Spleen (tissue), 11 donors: Measurements from ENCODE around the gene FAM241A. TPM values are rescaled to one million over a fixed set of nuclear protein-coding genes. Genes with fewer than 3 reads are reported as not detected.
A peak's percentile ranks its signal among the peaks of the same experiment; 100 is the strongest.

Experiments
- DNase-seq: peaks from one replicate; pipeline ENCODE4 v3.0.0-alpha.2; 2020
- H3K27ac ChIP-seq, 8 donors: fragments of 200-600 bp; sonication (generic) in 7 of 8; 1 replicate in 4 of 8; 2 replicates in 4 of 8; pipeline versions ENCODE4 v1.5.0 to v1.8.0; 2016 to 2021; ENCODE audit warnings: inconsistent platforms in 4 of 8, mild to moderate bottlenecking in 4 of 8, moderate library complexity in 1 of 8
- H3K27me3 ChIP-seq, 7 donors: fragments of 200-600 bp; sonication (generic) in 6 of 7; replicated peaks in 1 of 7; 1 replicate in 4 of 7; 2 replicates in 3 of 7; pipeline versions ENCODE4 v1.5.0 to v1.8.0; 2016 to 2021; ENCODE audit warnings: inconsistent platforms in 3 of 7, mild to moderate bottlenecking in 1 of 7
- H3K36me3 ChIP-seq, 6 donors: fragments of 200-600 bp; sonication (generic) in 5 of 6; 1 replicate in 4 of 6; 2 replicates in 2 of 6; pipeline versions ENCODE4 v1.5.0 to v1.8.0; 2016 to 2021; ENCODE audit warnings: inconsistent platforms in 2 of 6
- H3K4me1 ChIP-seq, 6 donors: fragments of 200-600 bp; sonication (generic) in 5 of 6; 1 replicate in 3 of 6; 2 replicates in 3 of 6; pipeline versions ENCODE4 v1.5.0 to v1.8.0; 2016 to 2021; ENCODE audit warnings: inconsistent platforms in 3 of 6
- H3K4me3 ChIP-seq, 8 donors: fragments of 200-600 bp; sonication (generic) in 7 of 8; 1 replicate in 4 of 8; 2 replicates in 4 of 8; pipeline versions ENCODE4 v1.5.0 to v1.8.0; 2016 to 2021; ENCODE audit warnings: inconsistent platforms in 4 of 8, mild to moderate bottlenecking in 4 of 8, moderate library complexity in 2 of 8
- H3K9me3 ChIP-seq, 8 donors: fragments of 200-600 bp; sonication (generic) in 7 of 8; 1 replicate in 4 of 8; 2 replicates in 4 of 8; pipeline versions ENCODE4 v1.5.0 to v1.8.0; 2016 to 2021; ENCODE audit warnings: inconsistent platforms in 4 of 8
- POLR2A ChIP-seq, 3 donors: fragments of 450-650 bp; IDR thresholded peaks; one replicate each; pipeline ENCODE4 v1.5.1; 2017; ENCODE audit warnings: antibody characterized with exemption in 3 of 3, mild to moderate bottlenecking in 1 of 3
- POLR2AphosphoS5 ChIP-seq, 3 donors: sonication (generic); formaldehyde crosslinking; IDR thresholded peaks; one replicate each; pipeline ENCODE4 v1.5.1; 2017; ENCODE audit warnings: antibody characterized with exemption in 3 of 3
- WGBS, 5 donors: extraction: QIAGEN DNeasy Blood & Tissue Kit in 3 of 5; methylation state at CpG; one replicate each; pipeline versions ENCODE4 v1.1.5 to v1.1.7; 2013 to 2018; 5-methylcytosine and 5-hydroxymethylcytosine counted together
- intact Hi-C: fragments of 100-400 bp; cut with DNase I; formaldehyde crosslinking; loops from one replicate; pipeline ENCODE4 v1.15.0; 2023; ENCODE audit warnings: low total_unique reads
- polyA plus RNA-seq, 3 donors: library from polyadenylated mRNA; stranded (reverse); fragments of 200-250 nt; gene quantifications; one replicate each; pipeline ENCODE4 v1.2.1, GENCODE V29; 2013
- total RNA-seq, 7 donors: library from RNA; depleted of rRNA in 3 of 7; stranded (reverse); fragments of >200 nt in 3 of 7; fragmentation: NEBNext Ultra II Directional in 4 of 7; extraction: Animal tissue kit (Norgen Biotek cat#: 25700) in 4 of 7; gene quantifications; one replicate each; pipeline versions ENCODE4 v1.1.0 to v1.2.1, GENCODE V29; 2016 to 2021
- TF ChIP-seq, protein P1 (sequence below), 11 experiments: fragments of 200-600 bp in 7 of 11; fragments of 450-650 bp in 4 of 11; sonication (generic) in 4 of 11; IDR thresholded peaks in 8 of 11; conservative IDR thresholded peaks in 3 of 11; 1 replicate in 7 of 11; 2 replicates in 4 of 11; pipeline versions ENCODE4 v1.4.0 to v1.8.0; 2016 to 2021; ENCODE audit warnings: antibody characterized with exemption in 11 of 11, inconsistent platforms in 4 of 11, mild to moderate bottlenecking in 1 of 11
- donor health status: healthy with polysubstance abuse.
- donor health status: DM: no; HTN: no; CAD: no; lungs with moderate emphysema.
- donor health status: DM: no; HTN: no; CAD: no.
- donor health status: Bipolar disorder and iron deficiency.
- donor health status: healthy.
- donor health status: DM: no; HTN: no; CAD: no.
- donor health status: DM: yes; HTN: yes; CAD: no.

Gene FAM241A
- total and polyA plus RNA-seq, 10 donors, result 1.7 to 6.0 (median 3.3) TPM

GRCh38 chr4:112142182-112142581 lies 3.1 kb upstream of the FAM241A start:
- Histone ChIP-seq H3K9me3 (no peaks in the 10 kb centered on the region), H3K36me3 (no peaks in the 10 kb centered on the region), H3K27me3 (no peaks in the 10 kb centered on the region), H3K27ac (peak overlapping the region in 4 of 8 donors; percentile 39 to 73 (median 50)), H3K4me1 (peaks cover 2 to 33% (median 20%) of the 10 kb centered on the region in 6 donors), H3K4me3 (no peak overlapping the region)
- no peak for DNase-seq
- 85 to 95% (median 88%) methylated on average over 2 of the region's 2 CpGs for WGBS, 5 donors
- no peak for TF ChIP-seq POLR2A (IDR thresholded peaks at IDR 0.05)
- TF ChIP-seq, protein P1, sequence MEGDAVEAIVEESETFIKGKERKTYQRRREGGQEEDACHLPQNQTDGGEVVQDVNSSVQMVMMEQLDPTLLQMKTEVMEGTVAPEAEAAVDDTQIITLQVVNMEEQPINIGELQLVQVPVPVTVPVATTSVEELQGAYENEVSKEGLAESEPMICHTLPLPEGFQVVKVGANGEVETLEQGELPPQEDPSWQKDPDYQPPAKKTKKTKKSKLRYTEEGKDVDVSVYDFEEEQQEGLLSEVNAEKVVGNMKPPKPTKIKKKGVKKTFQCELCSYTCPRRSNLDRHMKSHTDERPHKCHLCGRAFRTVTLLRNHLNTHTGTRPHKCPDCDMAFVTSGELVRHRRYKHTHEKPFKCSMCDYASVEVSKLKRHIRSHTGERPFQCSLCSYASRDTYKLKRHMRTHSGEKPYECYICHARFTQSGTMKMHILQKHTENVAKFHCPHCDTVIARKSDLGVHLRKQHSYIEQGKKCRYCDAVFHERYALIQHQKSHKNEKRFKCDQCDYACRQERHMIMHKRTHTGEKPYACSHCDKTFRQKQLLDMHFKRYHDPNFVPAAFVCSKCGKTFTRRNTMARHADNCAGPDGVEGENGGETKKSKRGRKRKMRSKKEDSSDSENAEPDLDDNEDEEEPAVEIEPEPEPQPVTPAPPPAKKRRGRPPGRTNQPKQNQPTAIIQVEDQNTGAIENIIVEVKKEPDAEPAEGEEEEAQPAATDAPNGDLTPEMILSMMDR (IDR thresholded peaks at IDR 0.05 in 8 of 11, conservative IDR thresholded peaks at IDR 0.05 in 3 of 11), result no peak
- no peak for TF ChIP-seq POLR2AphosphoS5 (IDR thresholded peaks at IDR 0.05)
- intact Hi-C loops, result no loop called here

DNA sequence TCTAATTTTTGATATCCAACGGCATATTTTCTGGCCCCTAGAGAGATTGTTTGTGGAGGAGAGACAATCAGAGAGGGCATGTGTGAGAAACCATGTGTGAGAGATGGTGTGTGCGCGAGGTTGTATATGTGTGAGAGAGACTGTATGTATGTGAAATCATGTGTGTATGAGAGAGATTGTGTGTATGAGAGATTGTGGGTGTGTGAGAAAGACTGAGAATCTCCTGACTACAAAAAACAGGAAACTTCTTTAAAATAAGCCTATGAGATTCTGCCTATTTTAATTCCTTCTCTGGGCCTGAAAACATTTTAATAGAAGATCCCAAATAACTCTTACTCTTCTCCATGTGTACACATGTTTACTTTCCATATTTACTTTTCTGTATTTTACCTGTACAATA lies 1.5 kb upstream of the FAM241A start:
- no peak overlapping the region for H3K27ac ChIP-seq
- H3K4me1 ChIP-seq, result peaks cover 3 to 49% (median 29%) of the 10 kb centered on the region in 6 donors
- no peaks in the 10 kb centered on the region for H3K9me3 ChIP-seq
- WGBS, 5 donors, result 93 to 98% (median 97%) methylated on average over 3 of the region's 3 CpGs
- no peak overlapping the region for H3K4me3 ChIP-seq
- DNase-seq, result no peak
- no peaks in the 10 kb centered on the region for H3K36me3 ChIP-seq
- TF ChIP-seq POLR2A (IDR thresholded peaks at IDR 0.05) (no peak), POLR2AphosphoS5 (IDR thresholded peaks at IDR 0.05) (no peak)
- TF ChIP-seq, protein P1 (IDR thresholded peaks at IDR 0.05 in 8 of 11, conservative IDR thresholded peaks at IDR 0.05 in 3 of 11), result no peak
- H3K27me3 ChIP-seq, result no peaks in the 10 kb centered on the region
- intact Hi-C loops, result no loop called here

DNA sequence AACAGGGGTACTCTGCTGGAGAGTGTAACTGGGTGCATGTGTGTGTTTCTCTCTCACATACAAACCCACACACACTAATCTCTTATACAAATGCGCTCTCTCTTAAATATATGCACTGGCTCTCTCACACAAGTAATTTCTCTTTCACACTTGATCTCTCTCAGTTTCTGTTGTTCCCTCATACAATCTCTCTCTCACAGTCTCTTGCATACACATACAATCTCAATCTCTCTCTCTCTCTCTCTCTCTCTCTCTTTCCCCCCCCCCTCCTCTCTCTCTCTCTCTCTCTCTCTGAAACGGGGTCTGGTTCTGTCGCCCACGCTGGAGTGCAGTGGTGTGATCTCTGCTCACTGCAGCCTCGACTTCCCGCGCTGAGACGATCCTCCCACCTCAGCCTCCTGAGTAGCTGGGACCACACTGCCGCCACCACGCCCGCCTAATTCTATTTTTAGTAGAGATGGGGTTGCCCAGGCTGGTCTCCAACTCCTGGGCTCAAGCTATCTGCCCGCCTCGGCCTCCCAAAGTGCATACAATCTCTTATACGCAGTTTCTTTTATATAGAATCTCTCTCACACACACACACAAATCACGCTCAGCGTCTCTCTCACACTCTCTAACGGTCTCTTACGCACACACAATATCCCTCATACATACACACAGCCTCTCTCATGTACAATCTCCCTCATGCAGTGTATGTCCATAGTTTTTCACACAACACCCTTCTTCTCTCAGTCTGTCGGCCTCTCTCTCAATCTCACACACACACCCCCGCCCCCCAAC lies 518 bp upstream of the FAM241A start:
- Histone ChIP-seq H3K9me3 (no peaks in the 10 kb centered on the region), H3K4me3 (peak overlapping the region; percentile 68 to 90 (median 83)), H3K27me3 (no peaks in the 10 kb centered on the region), H3K27ac (peak overlapping the region in 7 of 8 donors; percentile 74 to 92 (median 90)), H3K36me3 (no peaks in the 10 kb centered on the region), H3K4me1 (peaks cover 3 to 49% (median 29%) of the 10 kb centered on the region in 6 donors)
- WGBS, 5 donors, result 69 to 79% (median 73%) methylated on average over 19 to 20 of the region's 20 CpGs
- no peak for TF ChIP-seq POLR2A (IDR thresholded peaks at IDR 0.05)
- peak; percentile 82 for DNase-seq
- intact Hi-C loops, result no loop called here

DNA sequence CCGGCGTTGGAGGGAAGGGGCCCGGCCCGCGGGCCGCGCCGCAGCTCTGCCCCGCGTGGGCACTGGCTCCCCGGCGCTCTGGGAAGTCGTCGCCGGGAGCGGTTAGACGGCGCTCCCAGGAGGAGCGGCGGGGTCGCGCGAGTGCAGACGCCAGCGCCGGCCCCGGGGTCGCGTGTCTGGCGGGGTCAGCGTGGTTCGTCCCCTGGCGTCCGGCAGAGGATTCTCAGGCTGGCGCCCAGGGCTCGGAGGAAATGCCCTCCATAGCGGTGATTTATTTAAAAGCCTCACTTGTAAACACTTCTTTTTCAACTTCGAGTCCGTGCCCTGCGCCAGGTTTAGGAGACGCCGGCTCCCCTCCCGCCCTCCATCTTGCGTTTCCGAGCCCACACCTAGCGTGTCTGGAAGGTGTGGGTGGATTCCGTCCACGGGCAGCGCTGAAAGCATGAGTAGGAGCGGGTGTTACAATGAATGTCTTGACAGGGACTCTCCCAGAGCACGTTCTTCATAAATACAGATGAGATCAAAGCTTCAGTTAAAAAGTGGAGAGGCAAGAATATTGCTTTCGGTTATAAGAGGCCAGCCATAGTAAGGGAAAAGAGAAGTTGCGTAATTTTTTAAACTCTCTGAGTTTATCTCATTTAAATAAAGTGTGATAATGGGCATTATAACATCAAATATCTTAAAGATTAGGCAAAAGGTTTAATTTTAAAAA lies 692 bp downstream of the FAM241A start:
- DNase-seq, result peak; percentile 89
- peak overlapping the region; percentile 74 to 92 (median 90) for H3K27ac ChIP-seq
- intact Hi-C loops, result no loop called here
- peak in 2 of 3 donors; percentile 7 to 23 for TF ChIP-seq POLR2AphosphoS5 (IDR thresholded peaks at IDR 0.05)
- TF ChIP-seq, protein P1 (IDR thresholded peaks at IDR 0.05 in 8 of 11, conservative IDR thresholded peaks at IDR 0.05 in 3 of 11), result peak in 5 of 11 experiments; percentile 14 to 38 (median 20)
- no peak for TF ChIP-seq POLR2A (IDR thresholded peaks at IDR 0.05)
- peaks cover 3 to 44% (median 28%) of the 10 kb centered on the region in 6 donors for H3K4me1 ChIP-seq
- 0 to 1% (median 0%) methylated on average over 18 to 53 of the region's 53 CpGs for WGBS, 5 donors
- no peaks in the 10 kb centered on the region for H3K27me3 ChIP-seq
- H3K36me3 ChIP-seq, result no peaks in the 10 kb centered on the region
- H3K4me3 ChIP-seq, result peak overlapping the region; percentile 68 to 90 (median 83)
- no peaks in the 10 kb centered on the region for H3K9me3 ChIP-seq
